Coronary artery (tissue), 2 donors: ENCODE results near the gene CMC1.

ENCODE experiments used
- DNase-seq: peaks from one replicate; pipeline ENCODE4 v3.0.0-alpha.2; 2017; ENCODE audit warnings: low spot score
- H3K27ac ChIP-seq, 2 donors: fragments of 200-600 bp; sonication (generic); one replicate each; pipeline ENCODE4 v1.5.1; 2016 to 2019
- H3K4me3 ChIP-seq: fragments of 200-600 bp; sonication (generic); 2 replicates; pipeline ENCODE4 v1.5.1; 2016; ENCODE audit warnings: mild to moderate bottlenecking, moderate library complexity
- CTCF ChIP-seq: fragments of 200-600 bp; sonication (generic); IDR thresholded peaks from one replicate; pipeline ENCODE4 v1.5.1; 2019; ENCODE audit warnings: antibody characterized with exemption

Gene CMC1

GRCh38 chr3:28244491-28244890 lies 3.1 kb downstream of the CMC1 start:
- Histone ChIP-seq H3K4me3 (no peak overlapping the region), H3K27ac (no peak overlapping the region)
- TF ChIP-seq CTCF = no peak
- DNase-seq = no peak

DNA sequence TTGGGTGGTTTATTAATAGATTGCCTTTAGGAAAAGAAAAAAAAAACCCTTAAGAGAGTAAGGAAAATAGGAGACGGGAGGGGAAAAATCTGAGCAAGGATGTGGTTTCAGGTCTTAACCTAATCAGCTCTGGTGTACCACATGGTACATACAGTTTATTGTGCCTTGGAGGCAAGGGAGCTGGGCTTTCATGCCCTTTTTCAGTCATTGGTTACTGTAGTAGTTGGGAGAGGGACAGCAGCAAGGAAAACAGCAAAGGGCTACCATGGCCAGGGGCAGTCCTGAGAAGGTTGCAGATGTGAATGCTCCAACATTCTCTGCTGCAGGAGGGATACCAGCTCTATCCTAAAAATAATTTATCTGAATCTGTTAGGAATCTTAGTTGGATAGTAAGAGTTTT lies 5.9 kb downstream of the CMC1 start:
- TF ChIP-seq CTCF = no peak
- no peak for DNase-seq
- no peak overlapping the region for H3K4me3 ChIP-seq
- H3K27ac ChIP-seq = no peak overlapping the region

DNA sequence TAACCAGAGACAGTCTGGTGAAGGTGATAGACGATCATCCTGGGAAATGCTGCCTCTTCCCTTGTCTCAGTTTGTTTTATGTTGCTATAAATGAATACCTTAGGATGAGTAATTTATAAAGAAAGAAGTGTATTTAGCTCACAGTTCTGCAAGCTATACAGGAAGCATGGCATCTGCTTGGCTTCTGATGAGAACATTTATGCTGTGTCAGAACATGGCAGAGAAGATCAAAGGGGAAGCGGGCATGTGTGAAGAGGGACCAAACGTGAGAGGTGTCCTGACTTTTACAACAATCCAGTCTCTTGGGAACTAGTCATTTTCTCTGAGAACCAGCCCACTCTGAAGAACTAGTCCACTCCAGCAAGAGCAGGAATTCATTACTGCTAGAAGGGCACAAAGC lies 9.6 kb downstream of the CMC1 start:
- DNase-seq = no peak
- TF ChIP-seq CTCF = no peak
- no peak overlapping the region for H3K27ac ChIP-seq

DNA sequence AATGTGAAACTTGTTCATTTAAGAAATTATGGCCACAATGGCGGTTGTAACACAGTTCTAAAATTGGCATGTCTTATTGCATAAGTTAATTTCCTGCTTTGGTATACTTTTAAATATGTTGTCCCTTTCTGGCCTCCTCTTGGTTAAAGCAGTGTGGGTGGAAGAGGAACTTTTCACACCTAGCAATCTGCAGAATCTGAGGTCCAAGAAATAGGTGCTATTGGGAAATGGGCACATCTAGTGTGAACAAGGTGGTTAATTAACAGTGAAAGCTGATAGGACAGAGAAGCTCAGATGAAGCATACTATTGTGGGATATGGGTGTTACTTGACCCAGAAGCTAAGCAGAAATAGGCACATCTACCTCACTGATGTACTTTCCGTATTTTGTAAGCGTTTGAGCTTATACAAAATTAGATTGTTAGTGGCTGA lies 10.6 kb downstream of the CMC1 start:
- no peak for DNase-seq
- TF ChIP-seq CTCF = no peak
- no peak overlapping the region for H3K27ac ChIP-seq
- no peak overlapping the region for H3K4me3 ChIP-seq

More for the DNA sequence above, 9.6 kb downstream of the CMC1 start:
- H3K4me3 ChIP-seq = no peak overlapping the region

DNA sequence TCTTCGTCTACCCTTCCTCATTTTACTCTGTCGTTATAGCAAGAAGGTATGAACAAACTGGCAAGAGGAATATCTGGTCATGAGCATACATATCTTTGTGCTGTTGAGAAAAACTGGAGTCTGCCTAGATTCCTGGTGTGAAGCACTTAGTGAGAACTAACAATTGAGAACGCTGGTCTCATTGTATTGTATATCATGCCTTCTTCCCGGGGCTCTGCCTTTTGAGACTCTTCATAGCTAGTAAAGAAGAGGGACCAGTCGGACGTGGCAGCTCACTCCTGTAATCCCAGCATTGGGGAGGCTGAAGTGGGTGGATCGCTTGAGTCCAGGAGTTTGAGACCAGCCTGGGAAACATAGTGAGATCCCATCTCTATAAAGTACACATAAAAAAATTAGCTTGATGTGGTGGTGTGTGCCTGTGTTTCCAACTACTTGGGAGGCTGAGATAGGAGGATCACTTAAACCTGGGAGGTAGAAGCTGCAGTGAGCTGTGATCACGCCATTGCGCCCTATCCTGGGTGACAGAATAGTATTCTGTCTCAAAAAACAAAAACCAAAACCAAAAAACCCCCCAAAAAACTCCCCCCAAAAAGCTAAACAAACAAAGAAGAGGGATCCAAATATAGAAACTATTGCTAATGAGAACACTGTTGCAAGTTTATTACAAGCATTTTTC lies 11.8 kb downstream of the CMC1 start:
- Histone ChIP-seq H3K27ac (no peak overlapping the region), H3K4me3 (no peak overlapping the region)
- DNase-seq = no peak
- no peak for TF ChIP-seq CTCF

DNA sequence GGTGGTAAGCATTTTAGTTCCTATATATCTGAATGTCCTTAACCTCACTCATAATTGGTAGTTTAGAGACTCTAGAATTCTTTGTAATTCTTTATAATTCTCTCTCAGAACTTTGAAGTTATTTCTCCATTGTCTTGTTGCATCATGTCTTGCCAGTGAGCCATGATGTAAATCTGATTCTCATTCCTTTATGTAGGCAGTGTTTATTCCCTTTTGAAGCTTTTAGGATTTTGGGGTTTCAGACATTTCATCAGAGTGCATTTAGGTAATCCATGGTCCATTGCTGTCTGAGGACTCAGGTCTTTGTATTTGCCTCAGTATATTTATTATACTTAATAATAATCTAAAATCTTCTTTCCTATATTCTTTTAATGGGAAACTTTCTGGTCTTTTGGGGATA lies 20.6 kb downstream of the CMC1 start:
- no peak for DNase-seq
- Histone ChIP-seq H3K27ac (no peak overlapping the region), H3K4me3 (no peak overlapping the region)
- TF ChIP-seq CTCF = no peak

- Histone ChIP-seq H3K4me3 (no peak overlapping the region), H3K27ac (no peak overlapping the region)
- no peak for DNase-seq
- TF ChIP-seq CTCF = no peak
These were observed 24.2 kb downstream of the CMC1 start for GRCh38 chr3:28265641-28266040.
